GDM1 (cell line): ENCODE results near the gene ANKRD11.
"Not testable (repeated sequence)": the region's sequence is repeated elsewhere in the genome, so short reads cannot be mapped to it uniquely, and the experiment has no call there.

ENCODE experiments used
- DNase-seq: peaks from one replicate; lab custom pipeline; 2025; lab: John Stamatoyannopoulos, UW

The ANKRD11 gene

DNA sequence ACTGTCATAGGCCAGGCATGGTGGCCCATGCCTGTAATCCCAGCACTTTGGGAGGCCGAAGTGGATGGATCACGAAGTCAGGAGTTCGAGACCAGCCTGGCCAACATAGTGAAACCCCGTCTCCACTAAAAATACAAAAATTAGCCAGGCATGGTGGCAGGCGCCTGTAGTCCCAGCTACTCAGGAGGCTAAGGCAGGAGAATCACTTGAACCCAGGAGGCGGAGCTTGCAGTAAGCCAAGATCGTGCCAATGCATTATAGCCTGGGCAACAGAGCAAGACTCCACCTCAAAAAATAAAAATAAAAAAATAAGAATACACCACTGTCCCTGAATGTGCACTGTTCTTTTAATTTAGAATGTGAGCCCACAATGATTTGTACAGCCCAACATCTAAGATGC lies 61.8 kb downstream of the ANKRD11 start:
- not testable (repeated sequence) for DNase-seq

- no peak for DNase-seq
Measured at GRCh38 chr16:89426736-89427530, 63.4 kb downstream of the ANKRD11 start.

GRCh38 chr16:89425523-89425922 lies 64.8 kb downstream of the ANKRD11 start:
- DNase-seq: no peak

DNA sequence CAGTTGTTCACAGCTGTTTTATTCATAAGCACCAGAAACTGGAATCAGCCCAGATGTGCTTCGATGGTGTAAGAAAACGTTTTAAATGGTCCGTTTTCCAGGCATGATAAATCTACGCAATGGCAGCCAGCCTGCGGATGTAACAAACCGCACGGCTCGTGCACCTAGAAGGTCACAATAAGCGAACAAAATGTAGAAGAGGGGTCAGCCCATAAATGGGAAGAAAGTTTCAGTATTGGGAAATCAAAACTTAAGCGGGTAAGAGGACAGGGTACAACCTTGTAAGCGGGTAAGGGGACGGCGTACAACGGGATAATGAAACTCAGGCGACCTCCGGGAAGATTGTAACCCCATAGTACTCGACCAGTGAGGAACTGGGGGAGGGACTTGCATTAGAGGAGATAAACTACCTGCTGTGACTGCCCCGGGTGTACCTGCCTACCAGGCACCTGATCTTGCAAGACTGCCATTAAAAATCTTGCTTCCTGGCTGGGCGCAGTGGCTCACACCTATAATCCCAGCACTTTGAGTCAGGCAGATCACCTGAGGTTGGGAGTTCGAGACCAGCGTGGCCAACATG lies 66.6 kb downstream of the ANKRD11 start:
- no peak for DNase-seq

DNA sequence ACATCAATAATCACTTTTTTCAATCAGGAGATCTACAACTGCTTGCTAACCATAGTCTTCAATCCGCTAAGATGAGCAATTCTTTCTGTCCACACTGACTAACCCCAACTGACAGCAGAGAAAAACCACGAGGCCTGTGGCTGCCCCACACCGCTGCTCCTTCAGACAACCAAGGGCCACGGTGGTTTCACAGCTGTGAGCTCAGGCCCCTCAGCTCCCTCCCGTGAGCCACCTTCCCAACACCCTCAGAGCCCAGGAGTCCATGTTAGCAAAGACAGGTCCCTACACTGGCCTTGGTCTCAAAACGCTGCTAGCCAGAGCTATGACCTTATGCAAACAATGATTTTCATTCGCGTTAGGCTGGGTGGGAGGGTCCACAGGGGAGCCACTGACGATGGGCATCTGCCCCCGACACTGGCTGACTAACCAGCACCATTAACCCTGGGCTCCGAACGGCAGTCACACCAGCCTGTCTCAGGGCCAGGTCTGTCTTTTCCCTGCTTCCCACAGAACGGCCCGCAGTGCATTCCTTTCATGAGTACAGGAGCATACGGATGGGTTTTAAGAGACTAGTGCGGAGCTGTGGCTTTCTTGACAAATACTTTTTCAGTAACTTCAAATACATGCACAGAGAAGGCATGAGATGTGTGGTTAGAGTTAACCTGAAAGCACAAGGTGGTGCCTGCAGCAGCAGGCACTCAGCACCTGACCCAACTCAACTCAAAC lies 67.3 kb downstream of the ANKRD11 start:
- DNase-seq: no peak

DNA sequence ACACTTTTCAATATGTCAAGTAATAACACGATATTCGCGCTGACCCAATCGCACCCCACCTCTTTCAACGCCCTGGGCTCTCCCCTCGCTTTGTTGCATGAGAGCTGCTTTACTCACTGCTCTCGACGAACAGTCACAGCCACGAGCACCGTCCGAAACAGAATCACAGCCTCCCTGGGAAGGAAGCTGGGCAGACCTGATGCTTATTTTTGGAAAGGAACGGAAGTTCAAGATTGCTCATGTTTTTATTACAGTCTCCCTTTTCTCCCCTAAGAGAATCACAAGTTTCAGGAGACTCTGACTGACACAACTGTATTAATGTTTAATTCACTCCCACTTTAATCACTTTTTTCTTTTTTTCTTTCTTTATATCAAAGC lies 67.8 kb downstream of the ANKRD11 start:
- DNase-seq: no peak

DNA sequence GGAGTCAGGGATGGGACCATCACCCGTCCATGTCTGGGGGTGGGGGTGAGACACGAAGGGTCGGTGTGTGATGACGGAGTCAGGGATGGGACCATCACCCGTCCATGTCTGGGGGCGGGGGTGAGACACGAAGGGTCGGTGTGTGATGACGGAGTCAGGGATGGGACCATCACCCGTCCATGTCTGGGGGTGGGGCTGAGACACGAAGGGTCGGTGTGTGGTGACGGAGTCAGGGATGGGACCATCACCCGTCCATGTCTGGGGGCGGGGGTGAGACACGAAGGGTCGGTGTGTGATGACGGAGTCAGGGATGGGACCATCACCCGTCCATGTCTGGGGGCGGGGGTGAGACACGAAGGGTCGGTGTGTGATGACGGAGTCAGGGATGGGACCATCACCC lies 69.1 kb downstream of the ANKRD11 start:
- not testable (repeated sequence) for DNase-seq

- DNase-seq: no peak
Measured at GRCh38 chr16:89420204-89420603, 70.2 kb downstream of the ANKRD11 start.

GRCh38 chr16:89418352-89418751 lies 72.0 kb downstream of the ANKRD11 start:
- DNase-seq: no peak

DNA sequence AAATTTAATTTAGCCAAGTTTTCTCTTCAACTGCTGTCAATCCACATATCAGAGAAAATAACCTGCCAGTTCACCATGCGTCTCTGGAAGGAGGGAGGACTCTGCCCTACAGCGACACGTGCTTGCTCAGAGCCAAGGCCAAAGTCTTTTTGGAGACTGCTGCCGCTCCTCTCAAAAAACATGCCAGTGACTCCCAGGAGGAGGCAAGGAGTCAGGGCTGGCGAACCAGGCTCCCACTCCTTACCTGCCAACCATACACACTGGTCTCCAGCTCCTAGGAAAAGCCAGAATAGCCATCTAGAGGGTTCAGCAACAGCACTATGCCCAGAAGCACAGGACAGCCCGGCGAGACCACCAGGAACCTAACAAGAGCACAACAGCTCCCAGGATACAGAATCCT lies 73.0 kb downstream of the ANKRD11 start:
- no peak for DNase-seq

DNA sequence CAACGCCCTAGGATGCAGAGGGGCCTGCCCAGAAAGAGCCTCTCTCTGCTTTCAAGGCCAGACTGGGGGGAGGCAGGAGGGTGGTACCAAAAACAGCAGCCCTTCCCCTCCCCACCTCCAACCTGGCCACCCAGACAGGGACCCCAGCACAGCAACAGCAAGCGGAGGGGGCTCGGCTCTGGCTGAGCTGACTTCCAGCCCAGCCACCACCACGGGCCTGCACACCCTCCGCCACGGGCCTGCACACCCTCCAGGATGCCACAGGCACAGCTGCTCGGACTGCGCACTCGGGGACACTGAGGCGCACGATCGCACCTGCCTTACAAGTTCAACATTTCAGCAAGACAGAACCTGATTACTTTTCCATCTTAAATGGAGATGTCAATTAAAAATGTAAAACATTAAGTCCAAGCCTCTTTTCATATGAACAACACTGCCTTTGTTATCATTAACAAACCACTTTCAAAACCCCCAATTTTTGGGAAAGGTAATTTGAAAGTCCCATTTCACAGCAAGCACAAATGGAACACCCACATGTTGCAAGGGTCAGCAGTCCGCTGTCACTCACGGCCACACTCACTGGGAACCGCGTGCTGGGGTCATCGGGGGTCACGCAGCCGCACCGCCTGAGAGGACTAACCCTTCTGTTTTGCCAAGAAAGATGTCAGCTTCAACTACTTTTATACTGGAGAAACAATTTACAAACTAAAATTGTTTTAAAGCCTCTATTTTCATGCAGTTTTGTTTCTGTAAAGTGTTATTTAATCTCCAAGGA lies 76.4 kb downstream of the ANKRD11 start:
- DNase-seq: no peak

- DNase-seq: no peak
Measured at GRCh38 chr16:89412811-89413210, 77.5 kb downstream of the ANKRD11 start.

DNA sequence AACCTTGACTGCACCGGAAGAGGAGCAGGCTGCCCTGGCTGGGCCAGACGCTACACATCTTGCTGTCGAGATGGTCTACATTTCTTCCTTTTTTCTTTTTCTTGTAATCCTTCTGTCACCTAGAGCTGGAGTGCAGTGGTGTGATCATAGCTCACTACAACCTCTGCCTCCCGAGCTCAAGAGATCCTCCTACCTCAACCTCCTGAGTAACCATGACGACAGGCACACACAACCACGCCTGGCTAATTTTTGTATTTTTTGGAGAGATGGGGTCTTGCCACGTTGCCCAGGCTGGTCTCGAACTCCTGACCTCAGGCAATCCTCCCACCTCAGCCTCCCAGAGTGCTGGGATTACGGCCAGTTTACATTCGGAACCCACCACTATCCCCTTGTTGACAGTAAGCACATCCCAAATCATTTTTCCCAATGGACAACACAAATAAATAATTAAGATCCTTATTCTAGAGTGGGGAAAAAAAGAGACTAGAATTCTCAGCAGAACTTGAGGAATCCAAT lies 79.0 kb downstream of the ANKRD11 start:
- DNase-seq: no peak

DNA sequence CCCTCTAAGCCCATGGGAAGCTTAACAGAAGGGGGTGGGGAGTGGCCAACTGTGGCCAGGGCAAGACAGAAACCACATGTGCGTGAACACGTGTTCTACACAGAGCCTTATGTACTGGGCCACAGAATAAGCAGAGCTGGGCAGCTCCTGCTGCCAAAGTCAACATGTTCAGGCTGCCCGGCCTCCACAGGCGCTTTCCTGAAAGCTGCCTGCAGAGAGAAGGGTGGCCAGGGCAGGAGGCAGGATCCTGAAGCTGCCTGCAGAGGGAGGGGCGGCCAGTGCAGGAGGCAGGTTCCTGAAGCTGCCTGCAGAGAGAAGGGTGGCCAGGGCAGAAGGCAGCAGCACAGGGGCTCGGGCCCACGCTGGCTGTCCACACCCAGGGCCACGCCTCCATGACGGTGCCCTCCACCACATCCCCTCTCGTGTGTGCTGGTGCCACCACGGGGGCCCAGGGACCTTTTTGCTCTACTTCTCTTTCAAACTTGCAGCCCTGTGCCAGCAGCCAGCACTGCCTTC lies 79.5 kb downstream of the ANKRD11 start:
- no peak for DNase-seq

GRCh38 chr16:89410322-89410721 lies 80.0 kb downstream of the ANKRD11 start:
- DNase-seq: no peak

GRCh38 chr16:89409161-89409711 lies 81.1 kb downstream of the ANKRD11 start:
- no peak for DNase-seq

- no peak for DNase-seq
Measured at GRCh38 chr16:89408315-89408714, 82.0 kb downstream of the ANKRD11 start.

GRCh38 chr16:89407925-89408300 lies 82.4 kb downstream of the ANKRD11 start:
- no peak for DNase-seq

GRCh38 chr16:89407282-89407924 lies 83.0 kb downstream of the ANKRD11 start:
- no peak for DNase-seq

DNA sequence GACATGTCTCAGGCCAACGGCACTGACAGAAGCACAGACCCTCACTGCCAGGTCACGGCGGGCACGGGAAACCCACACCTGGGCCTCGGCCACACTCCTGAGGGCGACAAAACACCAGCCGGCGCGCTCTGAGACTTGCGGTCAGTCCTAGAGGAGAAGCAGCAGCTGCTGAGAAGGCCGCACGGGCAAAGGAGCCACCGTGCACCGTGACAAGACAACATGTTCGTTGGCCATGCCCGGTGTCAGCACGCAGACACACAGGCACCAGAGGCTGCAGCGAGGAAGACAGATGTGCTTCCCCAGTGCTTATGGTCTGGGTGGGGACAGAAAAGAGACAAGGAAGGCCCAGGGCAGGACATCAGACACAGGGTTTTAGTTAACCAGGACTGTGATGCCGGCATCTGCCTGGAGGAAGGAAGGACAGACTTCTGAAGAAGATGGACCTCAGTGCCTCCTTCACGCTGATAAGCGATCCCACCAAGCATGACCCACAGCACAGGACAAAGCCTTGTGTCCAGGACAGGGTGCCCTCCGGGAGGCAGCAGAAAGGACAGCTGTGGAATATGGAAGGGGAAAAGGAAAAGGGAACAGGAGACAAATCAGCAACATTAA lies 84.0 kb downstream of the ANKRD11 start:
- no peak for DNase-seq

DNA sequence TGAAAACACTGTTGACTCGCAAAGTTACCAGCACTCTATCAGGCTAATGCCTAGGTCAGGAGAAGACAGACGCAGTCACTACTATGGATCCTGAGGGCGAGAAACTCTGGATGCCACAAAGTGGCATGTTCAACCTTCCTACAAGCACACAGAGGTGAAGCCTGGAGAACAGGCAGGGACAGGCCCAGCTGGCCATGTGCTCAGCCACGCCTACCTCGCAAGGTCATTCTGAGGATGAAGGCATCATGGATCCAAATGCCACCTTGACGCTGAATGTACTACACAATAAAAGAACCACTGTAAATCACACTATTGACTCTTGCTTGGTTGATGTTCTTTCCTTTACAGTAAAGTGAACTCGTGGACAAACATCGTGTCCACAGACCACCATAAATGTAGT lies 85.8 kb downstream of the ANKRD11 start:
- DNase-seq: no peak
